ENCODE data around the gene GRIN1.

Gene GRIN1

DNA sequence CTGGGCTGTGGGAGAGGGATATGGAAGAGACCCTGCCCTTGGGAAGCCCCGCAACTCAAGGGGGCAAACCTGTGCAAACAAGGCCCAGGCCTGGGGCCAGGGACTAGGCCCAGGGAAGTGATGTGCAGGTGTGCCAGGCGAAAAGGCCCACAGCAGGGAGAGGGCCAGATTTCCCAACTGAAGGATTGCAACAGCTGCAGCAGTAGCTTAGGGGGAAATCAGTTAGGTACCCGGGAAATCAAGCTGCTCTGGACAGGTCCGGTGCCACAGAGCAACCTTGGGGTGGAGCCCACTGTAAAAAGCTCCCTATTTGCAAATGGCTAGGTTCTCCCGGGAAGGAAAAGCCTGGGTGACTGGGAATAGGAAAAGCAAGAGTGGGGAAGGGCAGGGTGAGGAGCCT, 10.4 kb downstream of the GRIN1 start:
- no peak for DNase-seq

GRCh38 chr9:137149942-137150616, 11.1 kb downstream of the GRIN1 start:
- no peak for DNase-seq

DNA sequence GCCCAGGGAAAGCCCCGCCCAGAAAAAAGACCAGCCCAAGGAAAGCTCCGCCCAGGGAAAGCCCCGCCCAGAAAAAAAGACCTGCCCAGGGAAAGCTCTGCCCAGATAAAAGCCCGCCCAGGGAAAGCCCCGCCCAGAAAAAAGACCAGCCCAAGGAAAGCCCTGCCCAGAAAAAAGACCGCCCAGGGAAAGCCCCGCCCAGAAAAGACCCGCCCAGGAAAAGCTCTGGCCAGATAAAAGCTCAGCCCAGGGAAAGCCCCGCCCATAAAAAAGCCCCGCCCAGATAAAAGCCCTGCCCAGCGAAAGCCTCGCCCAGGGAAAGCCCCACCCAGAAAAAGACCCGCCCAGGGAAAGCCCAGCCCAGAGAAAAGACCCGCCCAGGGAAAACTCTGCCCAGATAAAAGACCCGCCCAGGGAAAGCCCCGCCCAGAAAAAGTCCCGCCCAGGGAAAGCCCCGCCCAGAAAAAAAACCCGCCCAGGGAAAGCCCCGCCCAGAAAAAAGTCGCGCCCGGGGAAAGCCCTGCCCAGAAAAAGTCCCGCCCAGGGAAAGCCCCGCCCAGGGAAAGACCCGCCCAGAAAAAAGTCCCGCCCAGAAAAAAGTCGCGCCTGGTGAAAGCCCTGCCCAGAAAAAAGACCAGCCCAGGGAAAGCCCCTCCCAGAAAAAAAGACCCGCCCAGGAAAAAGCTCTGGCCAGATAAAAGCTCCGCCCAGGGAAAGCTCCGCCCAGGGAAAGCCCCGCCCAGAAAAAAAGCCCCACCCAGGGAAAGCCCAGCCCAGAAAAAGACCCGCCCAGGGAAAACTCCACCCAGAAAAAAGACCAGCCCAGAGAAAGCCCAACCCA, 11.9 kb downstream of the GRIN1 start:
- no peak for DNase-seq

DNA sequence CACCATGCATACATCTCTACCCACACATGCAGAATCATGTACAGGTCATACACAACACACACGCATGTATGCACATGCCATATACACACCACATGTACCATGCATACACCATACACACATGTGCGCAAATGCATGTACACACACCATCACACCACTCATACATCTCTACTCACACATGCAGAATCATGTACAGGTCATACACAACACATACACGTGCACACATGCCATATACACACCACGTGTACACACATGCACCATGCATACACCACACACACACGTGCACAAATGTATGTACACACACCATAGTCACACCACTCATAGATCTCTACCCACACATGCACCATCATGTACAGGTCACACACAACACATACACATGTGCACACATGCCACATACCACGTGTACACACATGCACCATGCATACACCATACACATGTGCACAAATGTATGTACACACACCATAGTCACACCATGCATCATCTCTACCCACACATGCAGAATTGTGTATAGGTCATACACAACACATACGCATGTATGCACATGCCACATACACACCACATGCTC, 14.0 kb downstream of the GRIN1 start:
- no peak for DNase-seq

DNA sequence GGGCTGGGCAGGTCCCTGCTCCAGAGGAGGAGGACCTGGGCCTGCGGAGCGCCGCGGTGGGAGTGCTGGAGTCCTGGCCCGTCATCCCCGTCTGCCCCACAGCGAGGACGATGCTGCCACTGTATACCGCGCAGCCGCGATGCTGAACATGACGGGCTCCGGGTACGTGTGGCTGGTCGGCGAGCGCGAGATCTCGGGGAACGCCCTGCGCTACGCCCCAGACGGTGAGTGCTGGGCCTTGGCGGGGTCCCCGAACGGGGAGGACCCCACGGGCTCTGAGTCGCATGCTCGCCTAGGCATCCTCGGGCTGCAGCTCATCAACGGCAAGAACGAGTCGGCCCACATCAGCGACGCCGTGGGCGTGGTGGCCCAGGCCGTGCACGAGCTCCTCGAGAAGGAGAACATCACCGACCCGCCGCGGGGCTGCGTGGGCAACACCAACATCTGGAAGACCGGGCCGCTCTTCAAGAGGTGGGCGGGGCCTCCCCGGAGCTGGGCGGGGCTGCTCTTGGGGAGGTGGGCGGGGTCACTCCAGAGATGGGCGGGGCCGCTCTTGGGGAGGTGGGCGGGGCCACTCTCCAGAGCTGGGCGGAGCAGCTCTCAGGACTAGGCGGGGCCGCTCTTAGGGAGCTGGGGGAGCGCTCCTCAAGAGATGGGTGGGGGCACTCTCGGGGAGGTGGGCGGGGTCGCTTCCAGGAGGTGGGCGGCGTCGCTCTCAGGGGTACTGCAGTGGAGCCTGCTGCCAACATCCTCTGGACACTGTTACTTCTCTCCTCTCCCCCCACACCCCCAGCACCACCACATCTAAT, 17.8 kb downstream of the GRIN1 start:
- no peak for DNase-seq

DNA sequence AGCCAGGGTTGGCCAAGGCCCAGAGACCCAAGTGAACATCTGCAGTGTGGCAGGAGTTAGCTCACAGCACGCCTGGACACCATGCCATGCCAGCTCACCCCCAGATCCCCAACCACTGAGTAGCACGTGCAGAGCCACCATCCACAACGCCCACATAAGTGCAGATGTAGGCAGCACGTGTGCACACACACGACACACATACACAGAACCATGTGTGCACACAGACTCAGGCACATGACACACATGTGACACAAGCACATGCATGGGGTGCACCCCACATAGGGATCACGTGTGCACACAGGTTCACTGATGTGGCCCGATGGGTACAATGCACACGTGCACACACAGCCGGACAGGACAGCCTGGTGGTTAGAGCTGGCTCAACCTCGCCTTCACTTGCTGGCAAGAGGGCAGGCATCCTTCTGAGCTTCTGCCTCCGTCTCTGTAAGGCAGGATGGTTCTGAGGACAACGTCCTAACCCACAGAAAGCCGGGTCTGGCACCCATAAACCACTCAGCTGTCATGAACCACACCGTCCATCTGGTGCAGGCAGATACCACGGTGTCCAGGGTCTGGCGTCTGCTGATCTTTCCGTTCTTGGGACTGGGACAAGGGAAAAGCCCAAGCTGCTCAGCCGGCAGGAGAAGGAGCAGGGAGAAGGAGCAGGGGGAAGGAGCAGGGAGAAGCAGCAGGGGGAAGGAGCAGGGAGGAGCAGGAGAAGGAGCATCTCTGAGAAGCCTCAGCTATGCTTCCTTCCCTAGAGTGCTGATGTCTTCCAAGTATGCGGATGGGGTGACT, 18.9 kb downstream of the GRIN1 start:
- no peak for DNase-seq

DNA sequence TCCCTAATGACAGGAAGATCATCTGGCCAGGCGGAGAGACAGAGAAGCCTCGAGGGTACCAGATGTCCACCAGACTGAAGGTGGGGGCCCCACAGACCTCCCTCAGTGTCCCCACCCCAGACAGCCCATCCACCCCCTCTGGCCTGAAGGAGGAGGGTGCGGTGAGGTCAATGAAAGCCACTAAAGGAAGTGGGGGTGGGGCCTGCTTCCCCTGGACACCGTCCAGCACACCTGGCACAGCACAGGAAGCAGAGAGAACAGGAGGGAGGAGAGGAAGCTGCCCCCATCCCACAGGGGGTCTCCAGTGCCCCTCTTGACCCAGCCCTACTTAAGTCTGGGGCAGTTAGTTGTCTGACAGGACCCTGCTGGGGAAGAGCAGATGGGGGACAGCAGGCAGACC, 19.7 kb downstream of the GRIN1 start:
- DNase-seq, result no peak

DNA sequence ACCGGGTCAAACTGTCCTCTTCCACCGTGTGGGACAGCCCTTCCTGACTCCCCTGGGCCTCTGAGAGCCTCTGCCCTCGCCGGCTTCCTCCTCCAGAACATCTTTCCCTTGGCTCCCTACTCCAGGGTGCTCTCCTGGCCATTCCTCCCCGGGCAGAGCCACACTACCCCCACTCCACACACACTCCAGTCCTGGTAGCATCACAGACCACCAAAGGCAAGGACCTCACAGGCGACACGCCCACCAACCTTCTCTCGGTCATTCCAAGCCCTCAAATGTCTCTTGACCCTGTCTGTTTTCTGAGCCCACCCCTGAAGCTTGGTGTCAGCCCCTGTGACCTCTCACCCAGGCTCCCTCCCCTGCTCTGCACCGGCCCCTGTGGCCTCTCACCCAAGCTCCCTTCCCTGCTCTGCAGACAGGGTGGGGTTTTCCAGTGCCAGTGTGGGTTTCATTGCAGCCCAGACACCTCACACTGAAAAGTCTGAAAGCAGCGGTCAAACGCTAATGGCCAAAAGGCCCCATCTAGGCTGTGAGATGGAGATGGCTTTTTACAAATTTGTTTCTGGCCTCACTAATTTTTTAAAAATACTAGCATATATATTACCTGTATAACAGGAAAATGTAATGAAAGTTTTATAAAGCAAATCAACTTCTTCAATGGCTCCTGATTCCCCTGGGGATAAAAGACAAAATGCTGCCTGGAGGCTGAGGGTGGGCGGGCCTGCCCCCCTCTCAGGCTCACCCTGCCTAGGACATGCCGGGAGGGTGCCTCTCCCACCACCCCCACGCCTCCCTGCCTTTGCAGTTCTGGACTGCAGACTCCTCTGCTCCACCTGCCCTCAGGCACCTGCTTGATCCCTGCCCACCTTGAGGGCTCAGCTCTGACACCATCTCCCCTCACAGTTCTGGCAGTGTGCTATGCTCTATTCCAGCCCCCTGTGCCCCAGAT, 20.4 kb downstream of the GRIN1 start:
- DNase-seq, result no peak

- DNase-seq, result no peak
Measured at GRCh38 chr9:137160054-137160425, 21.1 kb downstream of the GRIN1 start.

DNA sequence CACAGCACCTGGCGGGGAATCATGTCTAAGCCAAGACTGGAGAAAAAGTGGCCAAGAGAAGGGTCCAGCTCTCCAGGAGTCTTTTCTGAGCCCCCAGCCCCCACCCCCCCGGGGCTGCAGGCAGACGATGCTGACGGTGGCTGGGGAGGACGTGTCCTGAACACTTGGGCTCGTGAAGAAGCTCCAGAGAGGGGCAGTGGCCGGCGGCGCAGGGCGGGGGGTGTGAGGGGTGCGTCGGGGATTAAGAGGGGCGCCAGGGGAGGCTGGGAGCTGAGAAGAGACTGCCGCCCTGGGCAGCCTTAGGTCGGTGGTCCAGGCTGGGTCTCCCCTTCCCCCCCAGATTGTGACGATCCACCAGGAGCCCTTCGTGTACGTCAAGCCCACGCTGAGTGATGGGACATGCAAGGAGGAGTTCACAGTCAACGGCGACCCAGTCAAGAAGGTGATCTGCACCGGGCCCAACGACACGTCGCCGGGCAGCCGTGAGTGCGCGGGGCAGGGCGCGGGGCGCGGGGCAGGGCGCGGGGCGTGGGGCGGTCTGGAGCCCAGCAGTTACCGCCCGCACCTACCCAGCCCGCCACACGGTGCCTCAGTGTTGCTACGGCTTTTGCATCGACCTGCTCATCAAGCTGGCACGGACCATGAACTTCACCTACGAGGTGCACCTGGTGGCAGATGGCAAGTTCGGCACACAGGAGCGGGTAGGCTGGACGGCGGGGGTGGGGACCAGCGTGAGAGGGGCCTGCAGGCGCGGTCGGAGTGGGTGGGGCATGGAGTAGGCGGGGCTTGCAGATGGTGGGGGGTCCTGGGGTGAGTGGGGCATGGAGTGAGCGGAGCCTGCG, 22.0 kb downstream of the GRIN1 start:
- DNase-seq, result no peak

DNA sequence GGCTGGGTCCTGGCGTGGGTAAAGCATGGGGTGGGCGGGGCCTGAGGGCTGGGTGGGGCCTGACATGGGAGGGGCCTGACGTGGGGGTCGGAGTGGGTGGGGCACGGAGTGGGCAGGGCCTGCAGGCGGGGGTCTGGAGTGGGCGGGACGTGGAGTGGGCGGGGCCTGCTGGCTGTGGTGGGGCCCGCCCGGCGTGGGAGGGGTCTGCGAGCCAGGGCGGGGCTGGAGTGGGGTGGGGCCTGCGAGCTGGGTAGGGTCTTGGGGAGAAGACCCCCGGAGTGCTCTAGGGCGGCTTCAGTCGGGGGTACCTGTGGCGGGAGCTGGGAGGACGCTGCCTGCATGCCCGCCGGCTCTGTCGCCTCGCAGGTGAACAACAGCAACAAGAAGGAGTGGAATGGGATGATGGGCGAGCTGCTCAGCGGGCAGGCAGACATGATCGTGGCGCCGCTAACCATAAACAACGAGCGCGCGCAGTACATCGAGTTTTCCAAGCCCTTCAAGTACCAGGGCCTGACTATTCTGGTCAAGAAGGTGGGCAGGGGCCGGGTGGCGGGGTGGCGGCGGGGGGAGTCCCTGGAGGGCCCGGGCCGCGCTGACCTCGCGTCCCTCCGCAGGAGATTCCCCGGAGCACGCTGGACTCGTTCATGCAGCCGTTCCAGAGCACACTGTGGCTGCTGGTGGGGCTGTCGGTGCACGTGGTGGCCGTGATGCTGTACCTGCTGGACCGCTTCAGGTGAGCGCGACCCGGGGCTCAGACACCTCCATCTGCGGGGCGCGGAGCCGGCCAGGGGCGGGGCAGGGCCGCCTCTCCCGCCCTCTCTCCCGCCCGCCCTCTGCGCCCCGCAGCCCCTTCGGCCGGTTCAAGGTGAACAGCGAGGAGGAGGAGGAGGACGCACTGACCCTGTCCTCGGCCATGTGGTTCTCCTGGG, 22.9 kb downstream of the GRIN1 start:
- no peak for DNase-seq

DNA sequence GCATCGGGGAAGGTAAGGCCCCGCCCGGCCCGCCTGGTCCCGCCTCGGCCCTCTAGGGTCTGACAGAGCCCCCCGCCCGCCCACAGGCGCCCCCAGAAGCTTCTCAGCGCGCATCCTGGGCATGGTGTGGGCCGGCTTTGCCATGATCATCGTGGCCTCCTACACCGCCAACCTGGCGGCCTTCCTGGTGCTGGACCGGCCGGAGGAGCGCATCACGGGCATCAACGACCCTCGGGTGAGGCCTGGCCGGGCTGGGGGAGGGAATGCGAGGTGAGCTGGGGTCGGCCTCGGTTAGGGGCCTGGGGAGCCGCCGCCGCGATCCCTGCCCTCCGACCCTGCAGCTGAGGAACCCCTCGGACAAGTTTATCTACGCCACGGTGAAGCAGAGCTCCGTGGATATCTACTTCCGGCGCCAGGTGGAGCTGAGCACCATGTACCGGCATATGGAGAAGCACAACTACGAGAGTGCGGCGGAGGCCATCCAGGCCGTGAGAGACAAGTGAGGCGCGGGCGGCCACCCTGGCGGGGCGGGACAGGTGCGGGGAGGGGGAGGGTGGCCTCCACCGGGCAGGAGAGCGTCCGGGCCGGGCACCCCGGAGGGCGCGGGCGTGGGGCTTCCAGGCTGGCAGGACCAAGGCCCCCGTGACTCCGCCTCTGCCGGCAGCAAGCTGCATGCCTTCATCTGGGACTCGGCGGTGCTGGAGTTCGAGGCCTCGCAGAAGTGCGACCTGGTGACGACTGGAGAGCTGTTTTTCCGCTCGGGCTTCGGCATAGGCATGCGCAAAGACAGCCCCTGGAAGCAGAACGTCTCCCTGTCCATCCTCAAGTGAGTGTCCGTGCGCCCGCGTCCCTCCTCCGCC, 23.8 kb downstream of the GRIN1 start:
- DNase-seq, result no peak

DNA sequence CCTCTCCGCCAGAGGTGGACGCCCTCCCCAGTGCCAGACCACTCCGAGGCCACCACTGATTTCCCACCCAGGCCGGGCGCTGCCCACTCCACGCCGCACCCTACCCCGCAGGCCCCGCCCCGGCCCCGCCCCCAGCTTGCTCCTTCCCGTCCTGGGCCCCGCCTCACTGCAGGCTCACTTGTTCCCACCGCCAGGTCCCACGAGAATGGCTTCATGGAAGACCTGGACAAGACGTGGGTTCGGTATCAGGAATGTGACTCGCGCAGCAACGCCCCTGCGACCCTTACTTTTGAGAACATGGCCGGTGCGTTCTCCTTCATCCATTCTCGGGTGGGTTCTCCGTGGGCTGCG, 24.4 kb downstream of the GRIN1 start:
- DNase-seq, result no peak

DNA sequence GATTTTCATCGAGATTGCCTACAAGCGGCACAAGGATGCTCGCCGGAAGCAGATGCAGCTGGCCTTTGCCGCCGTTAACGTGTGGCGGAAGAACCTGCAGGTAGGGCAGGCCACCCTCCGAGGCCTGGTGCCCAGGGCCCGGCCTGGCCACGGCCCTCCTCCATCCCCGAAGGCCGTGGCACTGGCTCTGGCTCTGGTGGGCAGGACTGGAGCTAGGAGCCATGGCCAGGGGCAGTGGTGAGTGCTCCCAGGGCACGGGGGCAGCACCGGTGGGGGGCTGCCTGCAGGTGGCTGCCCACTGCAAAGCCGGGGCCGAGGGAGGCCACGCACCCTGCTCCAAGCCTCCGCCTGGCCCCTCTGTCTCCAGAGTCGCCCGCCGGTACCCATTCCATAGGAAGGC, 24.9 kb downstream of the GRIN1 start:
- no peak for DNase-seq

DNA sequence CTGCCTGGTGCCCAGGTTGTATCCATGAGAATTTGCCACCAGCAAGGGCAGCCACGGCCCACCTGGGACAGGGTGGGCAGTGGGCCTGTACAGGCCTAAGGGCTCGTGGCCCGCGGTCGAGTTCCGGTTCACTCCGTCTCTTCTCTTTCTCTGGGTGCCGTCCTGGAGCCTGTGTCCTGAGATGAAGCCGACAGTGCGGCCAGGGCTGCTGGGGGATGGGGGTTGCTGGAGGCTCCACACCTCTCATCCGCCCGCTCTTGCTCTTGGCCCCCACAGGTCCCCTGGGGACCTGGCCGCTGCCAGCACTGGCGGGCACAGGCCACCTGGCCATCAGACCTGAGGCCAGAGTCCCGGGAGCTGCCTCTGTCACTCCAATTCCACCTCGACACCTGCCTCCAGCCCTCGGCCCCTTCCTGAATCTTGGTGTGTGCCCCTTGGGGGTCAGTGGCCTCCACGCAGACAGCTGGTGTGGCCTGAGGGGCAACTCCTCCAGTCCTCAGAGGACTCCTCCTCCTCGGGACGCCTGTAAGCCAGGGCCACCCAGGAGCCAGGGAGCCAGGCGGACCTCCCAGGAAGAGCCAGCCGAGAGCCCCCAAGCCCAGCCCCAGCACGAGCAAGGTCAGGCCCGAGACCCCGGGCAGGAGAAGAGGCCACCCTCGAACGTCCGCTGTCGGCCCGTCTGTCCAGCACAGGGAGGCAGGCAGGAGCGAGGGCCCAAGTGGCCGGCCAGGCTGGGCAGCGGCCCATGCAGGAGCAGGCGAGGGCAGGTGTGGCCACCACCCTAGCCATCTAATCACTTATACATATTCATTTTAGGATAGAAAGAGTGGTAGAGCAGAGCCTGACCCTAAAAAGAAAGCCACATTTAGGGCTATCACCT, 25.7 kb downstream of the GRIN1 start:
- no peak for DNase-seq

DNA sequence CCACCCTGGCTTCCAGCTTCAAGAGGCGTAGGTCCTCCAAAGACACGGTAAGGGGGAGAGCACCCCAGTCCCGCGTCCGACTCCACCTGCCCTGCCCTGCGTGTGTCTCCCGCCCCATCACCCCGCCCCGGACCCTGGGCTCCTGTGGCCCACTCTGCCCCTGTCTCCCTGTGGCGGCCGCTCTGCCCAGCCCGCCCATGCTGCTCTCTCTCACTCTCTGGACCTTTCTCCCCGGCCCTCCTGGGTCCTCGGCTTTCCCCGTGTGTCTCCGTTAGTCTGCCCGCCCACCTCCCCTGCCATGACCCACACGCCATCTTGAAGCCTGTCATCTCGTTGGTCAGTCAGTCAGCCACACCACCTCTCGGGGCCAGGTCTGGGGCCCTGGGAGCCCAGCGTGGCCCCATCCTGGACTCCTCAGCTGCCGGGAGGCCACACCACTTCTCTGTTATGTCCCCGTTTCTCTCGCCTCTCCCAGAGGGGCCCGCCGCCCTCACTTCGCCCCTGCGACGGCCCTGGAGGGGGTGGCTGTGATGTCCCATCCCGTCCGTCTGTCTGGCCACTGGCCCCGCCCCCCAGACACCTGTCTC, 26.4 kb downstream of the GRIN1 start:
- DNase-seq, result no peak
